ENCODE measurements around the gene SPSB3. TPM values are rescaled to one million over a fixed set of nuclear protein-coding genes. Genes with fewer than 3 reads are reported as not detected.

SPSB3 gene
- total RNA-seq, 1 donor from 2014 or later: 36.8 TPM

DNA sequence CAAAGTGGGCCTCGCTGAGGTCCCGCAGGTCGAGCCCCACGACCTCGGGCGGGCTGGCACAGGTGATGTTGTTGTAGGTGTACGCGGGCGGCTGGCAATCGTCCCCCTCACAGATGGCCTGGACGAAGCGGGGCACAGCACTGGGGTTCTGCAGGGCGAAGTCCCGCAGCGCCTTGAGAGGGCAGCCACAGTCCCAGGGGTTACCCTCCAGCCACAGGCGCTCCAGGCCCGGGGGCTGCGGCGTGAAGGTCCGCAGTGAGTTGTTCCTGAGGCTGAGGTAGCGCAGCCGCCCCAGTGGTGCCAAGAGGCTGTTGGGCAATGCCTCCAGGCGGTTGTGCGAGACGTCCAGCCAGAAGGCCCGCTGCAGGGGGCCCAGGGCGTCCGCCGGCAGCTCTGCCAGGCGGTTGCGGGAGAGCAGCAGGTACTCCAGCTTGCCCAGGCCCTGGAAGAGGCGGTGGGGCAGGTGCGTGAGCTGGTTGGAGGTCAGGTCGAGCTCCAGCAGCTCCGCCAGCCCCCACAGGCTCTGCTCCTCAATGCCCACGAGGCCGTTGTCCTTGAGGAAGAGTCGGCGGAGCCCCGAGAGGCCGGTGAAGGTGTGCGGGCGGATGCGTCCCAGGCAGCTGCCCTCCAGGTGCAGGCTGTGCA lies 8.4 kb upstream of the SPSB3 start:
- H3K36me3 ChIP-seq: peaks cover 45% of the 10 kb centered on the region
- TF ChIP-seq, protein P1, sequence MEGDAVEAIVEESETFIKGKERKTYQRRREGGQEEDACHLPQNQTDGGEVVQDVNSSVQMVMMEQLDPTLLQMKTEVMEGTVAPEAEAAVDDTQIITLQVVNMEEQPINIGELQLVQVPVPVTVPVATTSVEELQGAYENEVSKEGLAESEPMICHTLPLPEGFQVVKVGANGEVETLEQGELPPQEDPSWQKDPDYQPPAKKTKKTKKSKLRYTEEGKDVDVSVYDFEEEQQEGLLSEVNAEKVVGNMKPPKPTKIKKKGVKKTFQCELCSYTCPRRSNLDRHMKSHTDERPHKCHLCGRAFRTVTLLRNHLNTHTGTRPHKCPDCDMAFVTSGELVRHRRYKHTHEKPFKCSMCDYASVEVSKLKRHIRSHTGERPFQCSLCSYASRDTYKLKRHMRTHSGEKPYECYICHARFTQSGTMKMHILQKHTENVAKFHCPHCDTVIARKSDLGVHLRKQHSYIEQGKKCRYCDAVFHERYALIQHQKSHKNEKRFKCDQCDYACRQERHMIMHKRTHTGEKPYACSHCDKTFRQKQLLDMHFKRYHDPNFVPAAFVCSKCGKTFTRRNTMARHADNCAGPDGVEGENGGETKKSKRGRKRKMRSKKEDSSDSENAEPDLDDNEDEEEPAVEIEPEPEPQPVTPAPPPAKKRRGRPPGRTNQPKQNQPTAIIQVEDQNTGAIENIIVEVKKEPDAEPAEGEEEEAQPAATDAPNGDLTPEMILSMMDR (IDR thresholded peaks at IDR 0.05; ENCODE audit: borderline replicate concordance): no peak
- no peak overlapping the region for H3K27ac ChIP-seq (replicated peaks)
- H3K4me3 ChIP-seq: no peak overlapping the region
- no peak for DNase-seq
- intact Hi-C loops (cut with micrococcal nuclease): no loop called here
- no peaks in the 10 kb centered on the region for H3K27me3 ChIP-seq (ENCODE audit: low read depth)
- H3K9me3 ChIP-seq (replicated peaks): no peaks in the 10 kb centered on the region
- peaks cover 6% of the 10 kb centered on the region for H3K4me1 ChIP-seq

DNA sequence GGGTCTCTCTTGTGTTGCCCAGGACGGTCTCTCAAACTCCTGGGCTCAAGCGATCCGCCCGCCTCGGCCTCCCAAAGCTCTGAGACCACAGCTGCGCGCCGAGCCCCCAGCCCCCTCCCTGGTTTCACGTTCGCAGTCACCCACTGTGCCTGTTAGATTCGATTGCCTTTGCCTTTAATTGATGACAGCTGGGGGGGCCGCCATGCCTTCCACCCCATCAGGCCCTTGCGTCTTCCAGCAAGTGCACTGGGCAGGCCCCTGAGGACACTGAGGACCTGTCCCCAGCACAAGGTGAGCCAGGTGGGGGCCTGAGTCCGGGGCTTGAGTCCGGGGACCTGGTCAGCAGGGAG lies 7.9 kb upstream of the SPSB3 start:
- Histone ChIP-seq H3K4me1 (peaks cover 11% of the 10 kb centered on the region), H3K27me3 (ENCODE audit: low read depth) (no peaks in the 10 kb centered on the region), H3K27ac (replicated peaks) (no peak overlapping the region), H3K36me3 (peaks cover 45% of the 10 kb centered on the region), H3K4me3 (no peak overlapping the region), H3K9me3 (replicated peaks) (no peaks in the 10 kb centered on the region)
- intact Hi-C loops (cut with micrococcal nuclease): no loop called here
- TF ChIP-seq, protein P1 (IDR thresholded peaks at IDR 0.05; ENCODE audit: borderline replicate concordance): no peak
- no peak for DNase-seq

DNA sequence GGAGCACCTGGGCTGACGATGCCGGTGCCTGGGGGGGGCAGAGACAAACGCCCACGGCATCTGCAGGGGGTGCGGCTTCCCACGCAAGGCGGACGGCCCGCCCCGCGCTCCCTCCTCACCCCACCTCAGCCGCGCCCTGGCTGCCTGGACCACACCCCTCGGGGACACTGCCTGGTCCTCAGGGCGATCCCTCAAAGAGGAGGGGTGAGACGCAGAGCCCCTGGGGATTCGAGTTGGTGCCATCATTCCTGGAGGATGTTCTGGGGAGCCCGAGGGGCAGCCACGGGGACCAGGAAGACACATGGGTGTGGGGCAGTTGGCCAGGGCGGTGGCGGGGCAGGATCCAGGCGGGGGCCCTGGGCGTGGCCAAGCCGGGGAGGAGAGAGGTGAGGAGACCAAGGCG lies 7.3 kb upstream of the SPSB3 start:
- intact Hi-C loops (cut with micrococcal nuclease): no loop called here
- no peak for DNase-seq

DNA sequence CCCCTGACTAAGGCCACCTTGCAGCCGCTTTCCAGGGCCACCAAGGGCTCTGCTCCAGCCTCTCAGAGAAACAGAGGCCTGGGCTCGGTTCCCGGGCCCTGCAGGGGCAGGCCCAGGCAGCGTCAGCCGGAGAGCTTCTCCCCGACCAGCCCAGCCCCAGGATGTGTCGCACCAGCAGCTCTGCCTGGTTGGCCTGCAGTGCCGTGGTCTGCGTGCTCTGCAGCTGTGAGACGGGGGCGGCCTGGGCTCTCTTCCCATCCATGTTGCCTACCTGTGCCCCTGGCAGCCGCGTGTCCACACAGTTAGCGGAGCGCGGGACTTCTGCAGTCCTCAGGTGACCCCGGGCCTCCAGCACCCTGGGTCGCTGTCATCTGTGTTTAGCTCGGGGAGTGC lies 6.3 kb upstream of the SPSB3 start:
- intact Hi-C loops (cut with micrococcal nuclease): no loop called here
- H3K4me1 ChIP-seq: peaks cover 27% of the 10 kb centered on the region
- TF ChIP-seq, protein P1 (IDR thresholded peaks at IDR 0.05; ENCODE audit: borderline replicate concordance): no peak
- H3K27ac ChIP-seq (replicated peaks): no peak overlapping the region
- DNase-seq: no peak
- H3K27me3 ChIP-seq (ENCODE audit: low read depth): no peaks in the 10 kb centered on the region
- H3K9me3 ChIP-seq (replicated peaks): no peaks in the 10 kb centered on the region
- H3K4me3 ChIP-seq: no peak overlapping the region
- H3K36me3 ChIP-seq: peaks cover 45% of the 10 kb centered on the region

More for the DNA sequence above, 7.3 kb upstream of the SPSB3 start:
- TF ChIP-seq, protein P1 (IDR thresholded peaks at IDR 0.05; ENCODE audit: borderline replicate concordance): no peak
- H3K4me3 ChIP-seq: no peak overlapping the region
- H3K36me3 ChIP-seq: peaks cover 45% of the 10 kb centered on the region
- no peaks in the 10 kb centered on the region for H3K27me3 ChIP-seq (ENCODE audit: low read depth)
- no peak overlapping the region for H3K27ac ChIP-seq (replicated peaks)
- H3K9me3 ChIP-seq (replicated peaks): no peaks in the 10 kb centered on the region
- H3K4me1 ChIP-seq: peaks cover 17% of the 10 kb centered on the region

DNA sequence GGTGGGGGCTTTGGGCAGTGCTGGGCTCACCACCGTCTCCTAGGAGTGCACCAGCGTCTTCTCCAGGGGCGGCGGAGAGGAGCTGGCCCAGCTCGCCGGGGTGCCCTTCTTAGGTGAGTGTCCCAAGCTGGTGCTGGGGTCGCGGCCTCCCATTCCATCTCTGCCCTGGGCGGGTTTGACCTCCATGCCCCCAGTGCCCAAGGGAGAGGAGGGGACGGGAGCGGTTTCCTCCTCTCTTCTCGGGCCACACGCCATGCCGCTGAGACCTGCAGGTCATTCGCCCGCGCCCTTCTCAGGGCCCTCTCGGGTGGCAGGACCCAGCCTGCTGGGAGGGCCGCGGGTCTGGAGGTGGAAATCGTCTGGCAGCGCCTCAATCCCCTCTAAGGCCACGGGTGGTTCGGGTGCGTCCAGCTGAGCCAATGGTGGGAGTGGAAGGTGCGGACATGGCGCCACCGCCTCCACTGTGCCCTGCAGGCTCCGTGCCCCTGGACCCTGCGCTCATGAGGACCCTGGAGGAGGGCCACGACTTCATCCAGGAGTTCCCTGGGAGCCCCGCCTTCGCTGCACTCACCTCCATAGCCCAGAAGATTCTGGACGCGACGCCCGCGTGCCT lies 5.8 kb upstream of the SPSB3 start:
- Histone ChIP-seq H3K36me3 (peaks cover 45% of the 10 kb centered on the region), H3K27me3 (ENCODE audit: low read depth) (no peaks in the 10 kb centered on the region), H3K4me1 (peaks cover 32% of the 10 kb centered on the region), H3K4me3 (no peak overlapping the region), H3K27ac (replicated peaks) (no peak overlapping the region), H3K9me3 (replicated peaks) (no peaks in the 10 kb centered on the region)
- no peak for DNase-seq
- intact Hi-C loops (cut with micrococcal nuclease): no loop called here
- TF ChIP-seq, protein P1 (IDR thresholded peaks at IDR 0.05; ENCODE audit: borderline replicate concordance): no peak

All from left ventricle myocardium inferior (tissue), 1 donor.